Astrocyte of the cerebellum (primary cell): ENCODE measurements around the gene OR1Q1.

Experiments
- DNase-seq: peaks from one replicate; pipeline ENCODE4 v3.0.0-alpha.2; 2011; ENCODE audit warnings: low read depth
- H3K4me3 ChIP-seq: 2 replicates; pipeline ENCODE4 v1.5.1; 2011; ENCODE audit warnings: mild to moderate bottlenecking, low read depth, low read length, moderate library complexity
- CTCF ChIP-seq: IDR thresholded peaks from 2 replicates; pipeline ENCODE4 v1.5.1; 2012; ENCODE audit warnings: low read length, low read depth, moderate library complexity, mild to moderate bottlenecking; ENCODE audit errors: missing control alignments
- in situ Hi-C: cut with HindIII; loops from 2 replicates; pipeline ENCODE4 v1.10.0; 2017; ENCODE audit warnings: low sequenced_read_pairs

OR1Q1 gene

GRCh38 chr9:122606587-122606986, 8.0 kb upstream of the OR1Q1 start:
- no peak overlapping the region for H3K4me3 ChIP-seq
- no peak for TF ChIP-seq CTCF
- in situ Hi-C loops = no loop called here
- no peak for DNase-seq

- DNase-seq = no peak
- in situ Hi-C loops = no loop called here
- no peak overlapping the region for H3K4me3 ChIP-seq
- no peak for TF ChIP-seq CTCF
Observed at GRCh38 chr9:122609804-122610203, 4.7 kb upstream of the OR1Q1 start.

GRCh38 chr9:122619996-122620395, 5.5 kb downstream of the OR1Q1 start:
- in situ Hi-C loops = no loop called here
- no peak for DNase-seq
- TF ChIP-seq CTCF = no peak
- no peak overlapping the region for H3K4me3 ChIP-seq

- H3K4me3 ChIP-seq = no peak overlapping the region
- DNase-seq = no peak
- in situ Hi-C loops = no loop called here
- TF ChIP-seq CTCF = no peak
Observed at GRCh38 chr9:122642226-122642625, 27.7 kb downstream of the OR1Q1 start.

- no peak overlapping the region for H3K4me3 ChIP-seq
- in situ Hi-C loops = no loop called here
- no peak for TF ChIP-seq CTCF
- DNase-seq = no peak
Observed at GRCh38 chr9:122656378-122656777, 41.8 kb downstream of the OR1Q1 start.

GRCh38 chr9:122657527-122657926, 43.0 kb downstream of the OR1Q1 start, which contains the start of gene OR1B1:
OR1B1 (minus strand) TSS chr9:122657627.
- in situ Hi-C loops = no loop called here
- TF ChIP-seq CTCF = no peak
- no peak for DNase-seq
- no peak within 1 kb of the TSS for H3K4me3 ChIP-seq

GRCh38 chr9:122661416-122661815, 46.9 kb downstream of the OR1Q1 start, which contains the start of gene OR1L1:
OR1L1 (plus strand) TSS chr9:122661716; CDS start chr9:122661716, 0 bp downstream.
- H3K4me3 ChIP-seq = no peak within 1 kb of the TSS
- no peak for DNase-seq
- in situ Hi-C loops = no loop called here
- TF ChIP-seq CTCF = no peak
